ENCODE data around the gene PNPT1. TPM values are rescaled to one million over a fixed set of nuclear protein-coding genes. Genes with fewer than 3 reads are reported as not detected.
"Not testable (repeated sequence)": the region's sequence is repeated elsewhere in the genome, so short reads cannot be mapped to it uniquely, and the experiment has no call there.

The PNPT1 gene
- total and polyA plus RNA-seq, 7 donors = 16.0 to 34.7 (median 26.5) TPM

GRCh38 chr2:55718165-55719008 is 24.7 kb upstream of the PNPT1 start:
- Histone ChIP-seq H3K27me3 (ENCODE audit: insufficient read depth in 3 of 3, low read length in 2 of 3) (no peaks in the 10 kb centered on the region), H3K27ac (no peak overlapping the region), H3K4me3 (no peak overlapping the region), H3K9me3 (no peaks in the 10 kb centered on the region), H3K4me1 (no peaks in the 10 kb centered on the region), H3K36me3 (ENCODE audit: insufficient read depth in 1 of 2, low read depth in 1 of 2) (no peaks in the 10 kb centered on the region)
- 23 to 28% (median 25%) methylated on average over 11 of the region's 11 CpGs for WGBS, 3 donors
- no peak for DNase-seq
- intact Hi-C loops (cut with DNase I) = loop anchor here (2.0 to 5.0 kb wide), 4 partner anchors 290 to 1799 kb away; no protein-coding TSS in a partner anchor
- peak in 1 of 4 donors; percentile 68 for ATAC-seq
- TF ChIP-seq CTCF (IDR thresholded peaks at IDR 0.05) = peak; percentile 79

GRCh38 chr2:55715626-55716025 is 22.0 kb upstream of the PNPT1 start:
- no peaks in the 10 kb centered on the region for H3K27me3 ChIP-seq (ENCODE audit: insufficient read depth in 3 of 3, low read length in 2 of 3)
- no peak for TF ChIP-seq CTCF (IDR thresholded peaks at IDR 0.05)
- intact Hi-C loops (cut with DNase I) = loop anchor here (5.0 kb wide), 2 partner anchors 417 to 1802 kb away; no protein-coding TSS in a partner anchor
- no peak overlapping the region for H3K4me3 ChIP-seq
- H3K36me3 ChIP-seq (ENCODE audit: insufficient read depth in 1 of 2, low read depth in 1 of 2) = no peaks in the 10 kb centered on the region
- no peaks in the 10 kb centered on the region for H3K9me3 ChIP-seq
- H3K4me1 ChIP-seq = no peaks in the 10 kb centered on the region
- H3K27ac ChIP-seq = no peak overlapping the region
- DNase-seq (no peak), ATAC-seq (no peak)
- WGBS, 3 donors = 77 to 86% (median 79%) methylated on average over 4 of the region's 4 CpGs

GRCh38 chr2:55715178-55715577 is 21.5 kb upstream of the PNPT1 start:
- not testable (repeated sequence) for H3K9me3 ChIP-seq; H3K4me1 ChIP-seq; ATAC-seq; DNase-seq; H3K36me3 ChIP-seq (ENCODE audit: insufficient read depth in 1 of 2, low read depth in 1 of 2); H3K4me3 ChIP-seq; H3K27ac ChIP-seq; H3K27me3 ChIP-seq (ENCODE audit: insufficient read depth in 3 of 3, low read length in 2 of 3)
- 87 to 93% (median 93%) methylated on average over 3 of the region's 3 CpGs for WGBS, 3 donors
- intact Hi-C loops (cut with DNase I) = loop anchor here (5.0 kb wide), 2 partner anchors 417 to 1802 kb away; no protein-coding TSS in a partner anchor

- 69 to 76% (median 72%) methylated on average over 6 of the region's 6 CpGs for WGBS, 3 donors
- ATAC-seq (no peak), DNase-seq (no peak)
- no peak for TF ChIP-seq CTCF (IDR thresholded peaks at IDR 0.05)
- no peak overlapping the region for H3K4me3 ChIP-seq
- H3K9me3 ChIP-seq = no peaks in the 10 kb centered on the region
- no peak overlapping the region for H3K27ac ChIP-seq
- H3K27me3 ChIP-seq (ENCODE audit: insufficient read depth in 3 of 3, low read length in 2 of 3) = peaks cover 0 to 10% (median 0%) of the 10 kb centered on the region in 3 donors
- no peaks in the 10 kb centered on the region for H3K36me3 ChIP-seq (ENCODE audit: insufficient read depth in 1 of 2, low read depth in 1 of 2)
- H3K4me1 ChIP-seq = no peaks in the 10 kb centered on the region
- intact Hi-C loops (cut with DNase I) = no loop called here
Observed at GRCh38 chr2:55712477-55713060, 18.9 kb upstream of the PNPT1 start.

GRCh38 chr2:55710025-55710424 is 16.4 kb upstream of the PNPT1 start:
- DNase-seq (no peak), ATAC-seq (no peak)
- Histone ChIP-seq H3K4me3 (no peak overlapping the region), H3K9me3 (no peaks in the 10 kb centered on the region), H3K36me3 (ENCODE audit: insufficient read depth in 1 of 2, low read depth in 1 of 2) (no peaks in the 10 kb centered on the region), H3K27ac (no peak overlapping the region), H3K27me3 (ENCODE audit: insufficient read depth in 3 of 3, low read length in 2 of 3) (peaks cover 0 to 10% (median 0%) of the 10 kb centered on the region in 3 donors), H3K4me1 (no peaks in the 10 kb centered on the region)
- intact Hi-C loops (cut with DNase I) = no loop called here
- no peak for TF ChIP-seq CTCF (IDR thresholded peaks at IDR 0.05)
